OCI-LY7 (cell line): ENCODE results near the gene FADS3. TPM values are rescaled to one million over a fixed set of nuclear protein-coding genes. Genes with fewer than 3 reads are reported as not detected.

ENCODE experiments used
- BruUV-seq: library from RNA; stranded (reverse); fragments of 400-500 nt; replicated peaks from 2 replicates; lab custom pipeline; 2021; lab: Mats Ljungman, UMichigan
- CTCF ChIA-PET: fragments of 300-600 bp; sonication (Branson Sonifier 250); formaldehyde crosslinking; loops from one replicate; lab custom pipeline; 2022; ENCODE audit warnings: antibody characterized with exemption; ENCODE audit not compliant: unreplicated experiment; lab: Charles Lee
- POLR2A ChIA-PET: fragments of 300-600 bp; sonication (Branson Sonifier 250); formaldehyde crosslinking; loops from one replicate; lab custom pipeline; 2022; ENCODE audit warnings: antibody characterized with exemption; lab: Charles Lee
- DNase-seq: peaks from one replicate; pipeline ENCODE4 v3.0.0-alpha.2; 2015; ENCODE audit warnings: low spot score
- H2AFZ ChIP-seq: fragments of 200-600 bp; sonication (generic), shearing (Covaris generic); 2 replicates; pipeline ENCODE4 v1.6.1; 2014; ENCODE audit warnings: mild to moderate bottlenecking, antibody characterized with exemption, low read length, moderate library complexity
- H3K27ac ChIP-seq: fragments of 200-600 bp; sonication (generic); 2 replicates; pipeline ENCODE4 v1.5.1; 2014; ENCODE audit warnings: mixed run types, low read depth, mild to moderate bottlenecking, moderate library complexity, low read length, inconsistent platforms; ENCODE audit not compliant: poor library complexity, severe bottlenecking
- H3K36me3 ChIP-seq: fragments of 200-600 bp; sonication (generic); 2 replicates; pipeline ENCODE4 v1.6.1; 2014; ENCODE audit warnings: mild to moderate bottlenecking, antibody characterized with exemption, low read length, moderate library complexity, mixed read lengths; ENCODE audit not compliant: insufficient read depth
- H3K4me1 ChIP-seq: fragments of 200-600 bp; sonication (generic); 2 replicates; pipeline ENCODE4 v1.5.1; 2014; ENCODE audit warnings: mild to moderate bottlenecking, low read length; ENCODE audit not compliant: insufficient read depth, poor library complexity, severe bottlenecking
- H3K4me2 ChIP-seq: fragments of 200-600 bp; sonication (generic); 2 replicates; pipeline ENCODE4 v1.6.1; 2014; ENCODE audit warnings: mild to moderate bottlenecking, low read length
- H3K4me3 ChIP-seq: fragments of 200-600 bp; sonication (generic); 2 replicates; pipeline ENCODE4 v1.5.1; 2014; ENCODE audit warnings: mild to moderate bottlenecking, low read depth, low read length; ENCODE audit not compliant: poor library complexity, severe bottlenecking
- H3K79me2 ChIP-seq: fragments of 200-600 bp; sonication (generic); 2 replicates; pipeline ENCODE4 v1.6.1; 2016; ENCODE audit warnings: low read depth, mild to moderate bottlenecking, low read length, moderate library complexity, mixed read lengths; ENCODE audit not compliant: insufficient read depth
- H3K9me2 ChIP-seq: fragments of 200-600 bp; sonication (generic); 2 replicates; pipeline ENCODE4 v1.6.1; 2016; ENCODE audit warnings: mild to moderate bottlenecking, low read length, mixed read lengths; ENCODE audit not compliant: insufficient read depth
- H3K9me3 ChIP-seq: fragments of 200-600 bp; sonication (generic); 2 replicates; pipeline ENCODE4 v1.6.1; 2014; ENCODE audit warnings: mild to moderate bottlenecking, mixed run types, low read length, mixed read lengths
- H4K20me1 ChIP-seq: fragments of 200-600 bp; sonication (generic); 2 replicates; pipeline ENCODE4 v1.6.1; 2014; ENCODE audit warnings: mild to moderate bottlenecking, antibody characterized with exemption, low read length, moderate library complexity, mixed read lengths; ENCODE audit not compliant: insufficient read depth
- CTCF ChIP-seq: fragments of 200-600 bp; sonication (generic); conservative IDR thresholded peaks from 2 replicates; pipeline ENCODE4 v1.5.1; 2014; ENCODE audit warnings: mild to moderate bottlenecking, antibody characterized with exemption, low read length, moderate library complexity, mixed read lengths
- EZH2phosphoT487 ChIP-seq: fragments of 200-600 bp; sonication (generic); IDR thresholded peaks from 2 replicates; pipeline ENCODE4 v1.6.1; 2018; ENCODE audit warnings: low read depth, borderline replicate concordance, mild to moderate bottlenecking, mixed run types, antibody characterized with exemption, low read length, moderate library complexity, mixed read lengths
- intact Hi-C: fragments of 100-400 bp; cut with micrococcal nuclease; formaldehyde crosslinking; loops from one replicate; pipeline ENCODE4 v1.10.0; 2022; ENCODE audit not compliant: unreplicated experiment
- total RNA-seq, 2 experiments: library from RNA; depleted of rRNA in 1 of 2; stranded (reverse); fragments of >200 nt in 1 of 2; shearing (Covaris generic) in 1 of 2; gene quantifications; 2 replicates each; pipeline ENCODE4 v1.2.3, GENCODE V29; 2014 to 2022

The FADS3 gene
- total RNA-seq, 2 experiments from 2014 or later: 103 to 191 TPM

GRCh38 chr11:61869708-61870451 lies 21.5 kb downstream of the FADS3 start:
- Histone ChIP-seq H3K9me2 (no peaks in the 10 kb centered on the region), H3K36me3 (no peaks in the 10 kb centered on the region; the same call in 1 of the 2 replicates), H3K4me1 (peaks cover 9% of the 10 kb centered on the region), H3K4me3 (no peak overlapping the region), H3K4me2 (no peak overlapping the region), H3K9me3 (no peaks in the 10 kb centered on the region), H2AFZ (no peak overlapping the region), H3K79me2 (no peaks in the 10 kb centered on the region), H4K20me1 (no peaks in the 10 kb centered on the region), H3K27ac (no peak overlapping the region)
- no TSS peak for BruUV-seq
- TF ChIP-seq CTCF: no peak
- TF ChIP-seq EZH2phosphoT487: no peak
- ChIA-PET CTCF (interaction anchor here (0.8 to 2.8 kb wide), 4 partner anchors 9 to 212 kb away, joined by 3 to 9 read pairs (median 6); no protein-coding TSS in a partner anchor), POLR2A (interaction anchor here (0.7 kb wide), 1 partner anchor 10 kb away, joined by 3 read pairs; no protein-coding TSS in a partner anchor)
- intact Hi-C loops: loop anchor here (2.0 kb wide), 1 partner anchor 73 kb away; no protein-coding TSS in a partner anchor
- no peak for DNase-seq

- TF ChIP-seq CTCF (no peak), EZH2phosphoT487 (no peak)
- intact Hi-C loops: no loop called here
These were observed 22.0 kb downstream of the FADS3 start for GRCh38 chr11:61869429-61869707.

More at GRCh38 chr11:61869429-61869707, 22.0 kb downstream of the FADS3 start:
- no peak overlapping the region for H3K4me2 ChIP-seq
- H3K79me2 ChIP-seq: no peaks in the 10 kb centered on the region
- DNase-seq: no peak
- H3K9me3 ChIP-seq: no peaks in the 10 kb centered on the region
- no peak overlapping the region for H3K4me3 ChIP-seq
- no peaks in the 10 kb centered on the region for H4K20me1 ChIP-seq
- no peak overlapping the region for H3K27ac ChIP-seq
- ChIA-PET POLR2A (no interaction called here), CTCF (interaction anchor here (1.2 kb wide), 1 partner anchor 212 kb away, joined by 7 read pairs; no protein-coding TSS in a partner anchor)
- H2AFZ ChIP-seq: no peak overlapping the region
- no TSS peak for BruUV-seq
- H3K9me2 ChIP-seq: no peaks in the 10 kb centered on the region
- H3K4me1 ChIP-seq: peaks cover 9% of the 10 kb centered on the region
- H3K36me3 ChIP-seq: no peaks in the 10 kb centered on the region; the same call in 1 of the 2 replicates
